SK-MEL-5 (cell line): Measurements from ENCODE around the gene CHD2. TPM values are rescaled to one million over a fixed set of nuclear protein-coding genes. Genes with fewer than 3 reads are reported as not detected.

Experiments
- DNase-seq: peaks from one replicate; pipeline ENCODE4 v3.0.0-alpha.2; 2016; ENCODE audit warnings: low read depth, low spot score
- in situ Hi-C: cut with HindIII; loops from 2 replicates; pipeline ENCODE4 v1.10.0; 2016; ENCODE audit warnings: low sequenced_read_pairs, high pct_unique_total_duplicates, low pct_unique_long_range_greater_than_20kb
- total RNA-seq: library from RNA; depleted of rRNA; stranded (reverse); fragments of >200 nt; shearing (Covaris generic); gene quantifications from 2 replicates; pipeline ENCODE4 v1.2.3, GENCODE V29; 2014

CHD2 gene
- total RNA-seq, 1 experiment from 2014 or later = 37.9 TPM

- in situ Hi-C loops = no loop called here
- DNase-seq = no peak
Observed at GRCh38 chr15:92938387-92938786, 38.3 kb downstream of the CHD2 start.

- no peak for DNase-seq
- in situ Hi-C loops = no loop called here
Observed at GRCh38 chr15:92941668-92942067, 41.5 kb downstream of the CHD2 start.

- in situ Hi-C loops = no loop called here
Observed at GRCh38 chr15:92942706-92943105, 42.6 kb downstream of the CHD2 start.

GRCh38 chr15:92943581-92943980 lies 43.5 kb downstream of the CHD2 start:
- DNase-seq = no peak
- in situ Hi-C loops = no loop called here

More at GRCh38 chr15:92942706-92943105, 42.6 kb downstream of the CHD2 start:
- DNase-seq = peak; percentile 30

- in situ Hi-C loops = no loop called here
- no peak for DNase-seq
Observed at GRCh38 chr15:92944946-92945521, 44.9 kb downstream of the CHD2 start.

GRCh38 chr15:92947071-92947730 lies 47.1 kb downstream of the CHD2 start:
- in situ Hi-C loops = no loop called here

GRCh38 chr15:92949604-92950249 lies 49.6 kb downstream of the CHD2 start:
- DNase-seq = no peak
- in situ Hi-C loops = no loop called here

More at GRCh38 chr15:92947071-92947730, 47.1 kb downstream of the CHD2 start:
- no peak for DNase-seq

- in situ Hi-C loops = no loop called here
- DNase-seq = no peak
Observed at GRCh38 chr15:92951800-92952457, 51.8 kb downstream of the CHD2 start.

GRCh38 chr15:92952458-92952850 lies 52.3 kb downstream of the CHD2 start:
- in situ Hi-C loops = no loop called here
- no peak for DNase-seq

GRCh38 chr15:92953566-92953965 lies 53.4 kb downstream of the CHD2 start:
- in situ Hi-C loops = no loop called here
- DNase-seq = no peak

GRCh38 chr15:92954002-92954401 lies 53.9 kb downstream of the CHD2 start:
- in situ Hi-C loops = no loop called here
- no peak for DNase-seq

- DNase-seq = peak; percentile 30
- in situ Hi-C loops = no loop called here
Observed at GRCh38 chr15:92954578-92954977, 54.5 kb downstream of the CHD2 start.

- in situ Hi-C loops = no loop called here
- DNase-seq = no peak
Observed at GRCh38 chr15:92955706-92956105, 55.6 kb downstream of the CHD2 start.

- in situ Hi-C loops = no loop called here
- DNase-seq = peak; percentile 43
Observed at GRCh38 chr15:92958105-92958504, 58.0 kb downstream of the CHD2 start.

GRCh38 chr15:92959219-92959618 lies 59.1 kb downstream of the CHD2 start:
- DNase-seq = no peak
- in situ Hi-C loops = no loop called here

- in situ Hi-C loops = no loop called here
- DNase-seq = no peak
Observed at GRCh38 chr15:92960996-92961681, 61.0 kb downstream of the CHD2 start.

- in situ Hi-C loops = no loop called here
Observed at GRCh38 chr15:92962914-92963313, 62.8 kb downstream of the CHD2 start.

GRCh38 chr15:92963794-92964193 lies 63.7 kb downstream of the CHD2 start:
- in situ Hi-C loops = no loop called here
- DNase-seq = no peak

More at GRCh38 chr15:92962914-92963313, 62.8 kb downstream of the CHD2 start:
- DNase-seq = no peak
